GM19193 (cell line): Measurements from ENCODE around the gene GUCY2D.

Experiments
- POLR2A ChIP-seq: IDR thresholded peaks from 4 replicates; pipeline ENCODE4 v1.6.1; 2011; ENCODE audit not compliant: insufficient read depth, insufficient read length; ENCODE audit errors: extremely low read depth

GUCY2D gene

DNA sequence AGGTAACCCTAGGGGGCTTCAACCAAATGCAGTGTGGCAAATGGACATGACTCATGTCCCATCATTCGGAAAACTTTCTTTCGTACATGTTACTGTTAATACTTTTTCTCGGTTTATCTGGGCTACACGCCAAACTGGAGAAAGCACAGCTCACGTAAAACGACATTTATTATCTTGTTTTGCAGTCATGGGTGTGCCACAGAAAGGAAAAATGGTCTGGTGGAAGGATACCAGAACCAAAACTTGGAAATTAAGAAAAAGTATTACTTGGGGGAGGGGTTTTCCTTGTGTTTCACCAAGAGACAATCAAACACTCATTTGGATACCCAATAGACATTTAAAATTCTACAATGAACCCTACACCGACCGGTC lies 60.0 kb downstream of the GUCY2D start:
- no peak for TF ChIP-seq POLR2A

DNA sequence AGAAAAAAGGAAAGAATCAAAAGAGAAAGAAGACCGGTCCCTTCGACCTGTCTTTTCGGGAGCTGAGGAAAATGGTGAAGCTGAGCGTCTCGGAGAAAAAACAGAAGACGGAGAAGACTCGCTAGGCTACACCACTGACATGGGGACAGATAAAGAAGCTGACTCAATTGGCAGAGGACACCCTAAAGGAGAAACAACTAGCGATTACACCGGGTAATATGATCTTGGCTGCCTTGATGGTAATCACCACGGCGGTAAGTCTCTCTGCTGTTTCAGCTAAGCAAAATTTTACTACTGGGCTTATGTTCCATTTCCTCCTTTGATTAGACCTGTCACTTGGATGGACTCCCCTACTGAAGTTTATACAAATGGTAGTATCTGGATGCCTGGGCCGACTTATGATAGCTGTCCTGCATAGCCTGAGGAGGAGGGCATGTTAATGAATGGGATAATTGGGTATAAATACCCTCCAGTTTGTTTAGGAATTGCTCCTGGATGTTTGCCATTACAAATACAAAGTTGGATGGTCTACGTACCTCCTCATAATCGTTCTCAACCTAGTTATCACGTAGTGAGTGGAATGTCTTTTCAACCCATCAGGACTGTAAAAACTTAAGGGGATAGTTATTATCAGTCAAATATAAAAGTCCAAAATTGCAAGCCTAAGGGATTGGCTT lies 60.5 kb downstream of the GUCY2D start:
- TF ChIP-seq POLR2A = no peak

DNA sequence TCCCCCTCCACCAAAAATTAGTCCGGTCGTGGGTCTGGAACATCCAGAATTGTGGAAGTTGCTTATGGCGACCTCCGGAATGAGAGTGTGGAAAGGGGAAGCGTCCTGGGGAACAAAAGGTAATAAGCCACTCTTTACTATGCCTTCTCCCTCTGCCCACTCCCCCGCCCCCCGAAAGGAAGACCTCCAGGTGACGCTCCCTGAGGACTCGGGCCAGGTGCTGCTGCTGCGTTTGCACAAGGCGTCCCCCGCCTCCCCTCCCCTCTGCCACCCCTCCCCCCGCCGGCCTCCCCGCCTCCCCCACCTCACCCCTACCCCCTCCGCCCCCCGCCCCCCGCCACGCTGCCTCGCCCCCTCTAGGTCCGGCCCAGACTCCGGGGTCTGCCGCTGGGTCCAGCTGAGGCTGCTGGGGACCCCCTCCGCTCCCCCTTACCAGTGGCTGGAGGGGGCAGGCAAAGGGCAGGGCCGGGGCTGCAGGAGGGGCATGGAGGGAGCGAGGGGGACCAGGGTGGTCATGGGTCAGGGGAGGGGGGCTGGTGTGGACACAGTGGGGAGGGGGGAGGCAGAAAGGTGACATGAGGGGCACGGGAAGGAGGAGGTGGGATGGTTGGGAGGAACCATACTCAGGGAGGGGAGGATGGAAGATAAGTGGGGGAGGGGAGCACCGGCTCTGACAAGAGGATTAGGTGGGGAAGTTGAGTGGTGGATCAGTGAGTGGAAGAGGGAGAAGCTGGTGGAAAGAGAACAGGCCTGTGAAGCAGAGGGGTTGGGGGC lies 61.5 kb downstream of the GUCY2D start:
- no peak for TF ChIP-seq POLR2A

DNA sequence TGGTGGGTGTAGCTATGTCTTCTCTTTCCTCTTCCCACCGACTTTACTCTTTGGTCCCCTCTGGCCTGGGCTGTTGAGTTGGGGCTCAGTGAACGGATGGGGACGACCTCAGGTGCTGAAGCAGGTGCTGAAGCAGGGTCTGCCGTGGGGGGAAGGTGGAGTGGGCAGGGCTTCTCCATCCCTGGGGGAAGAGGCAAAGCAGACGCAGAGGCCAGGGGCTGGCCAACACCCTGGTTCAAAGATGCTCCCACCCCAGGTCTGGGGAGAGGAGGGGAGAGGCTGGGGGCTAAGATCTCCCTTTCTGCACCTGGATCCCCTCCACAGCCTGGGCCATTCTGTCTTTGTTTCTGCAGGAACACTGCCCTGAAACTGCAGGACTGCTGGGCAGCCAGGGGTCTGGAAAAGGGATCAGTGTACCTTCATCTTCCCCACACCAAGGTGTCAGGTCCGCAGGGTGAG lies 62.2 kb downstream of the GUCY2D start:
- no peak for TF ChIP-seq POLR2A

DNA sequence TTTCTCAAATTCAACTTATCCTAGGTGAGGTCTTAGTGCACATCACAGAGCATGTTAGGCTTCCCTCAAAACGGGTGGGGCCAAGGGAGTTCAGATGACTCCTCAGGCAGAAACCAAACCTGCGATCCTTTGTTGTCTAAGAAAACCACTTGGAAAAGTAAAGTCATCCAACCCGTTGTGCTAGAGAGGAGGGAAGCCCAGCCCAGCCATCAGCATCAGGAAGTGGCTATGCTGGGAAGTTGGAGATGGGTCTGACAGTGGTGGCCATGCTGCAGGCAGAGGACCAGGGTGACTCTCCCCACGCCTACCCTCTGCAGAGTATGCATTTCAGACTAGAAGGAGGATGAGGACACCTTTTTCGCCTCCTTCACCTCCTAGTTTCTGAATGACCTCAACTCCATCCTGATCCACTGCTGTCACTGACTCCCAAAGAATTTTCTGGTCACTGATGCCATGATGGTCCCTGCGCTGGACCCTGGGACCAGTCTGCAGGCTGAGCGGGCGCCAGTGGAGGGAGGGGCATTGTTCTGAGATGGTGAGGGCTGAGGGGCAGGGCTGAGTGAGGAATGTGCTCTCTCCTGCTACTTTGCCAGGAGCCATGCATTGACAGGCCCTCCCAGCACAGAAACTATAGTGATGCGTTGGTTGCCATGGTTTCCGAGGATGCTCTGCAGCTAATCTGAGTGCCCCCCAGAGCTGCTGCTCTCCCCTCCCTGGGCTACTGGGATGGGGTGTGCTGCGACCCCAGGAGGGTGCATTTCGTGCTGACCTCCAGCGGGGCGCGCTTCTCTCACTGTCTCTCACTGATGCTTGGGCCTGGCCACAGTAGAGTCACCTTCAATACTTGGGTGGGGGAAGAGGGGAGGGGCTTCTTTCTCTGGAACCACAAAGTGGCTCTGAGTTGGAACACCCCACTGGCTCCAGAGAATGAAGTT lies 64.7 kb downstream of the GUCY2D start:
- TF ChIP-seq POLR2A = no peak

DNA sequence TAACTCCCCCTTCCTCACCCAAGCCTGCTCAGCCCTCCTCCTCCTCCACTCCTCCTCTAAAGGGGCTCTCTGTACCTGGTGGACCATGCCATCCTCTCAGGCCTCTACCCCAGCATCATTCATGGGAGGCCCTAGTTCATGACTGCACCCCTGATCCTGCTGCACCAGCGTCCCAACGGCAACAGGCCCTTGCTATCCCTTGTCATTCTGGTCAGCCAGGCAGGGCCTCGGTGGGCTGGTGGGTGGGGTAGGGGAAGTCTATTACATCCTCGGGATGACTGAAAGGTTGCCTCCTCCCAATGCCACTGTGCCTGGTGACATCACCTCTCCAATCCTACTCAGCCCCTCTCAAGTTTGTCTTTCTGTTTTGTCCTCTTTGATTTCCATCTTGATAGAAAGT lies 65.4 kb downstream of the GUCY2D start:
- TF ChIP-seq POLR2A = no peak

DNA sequence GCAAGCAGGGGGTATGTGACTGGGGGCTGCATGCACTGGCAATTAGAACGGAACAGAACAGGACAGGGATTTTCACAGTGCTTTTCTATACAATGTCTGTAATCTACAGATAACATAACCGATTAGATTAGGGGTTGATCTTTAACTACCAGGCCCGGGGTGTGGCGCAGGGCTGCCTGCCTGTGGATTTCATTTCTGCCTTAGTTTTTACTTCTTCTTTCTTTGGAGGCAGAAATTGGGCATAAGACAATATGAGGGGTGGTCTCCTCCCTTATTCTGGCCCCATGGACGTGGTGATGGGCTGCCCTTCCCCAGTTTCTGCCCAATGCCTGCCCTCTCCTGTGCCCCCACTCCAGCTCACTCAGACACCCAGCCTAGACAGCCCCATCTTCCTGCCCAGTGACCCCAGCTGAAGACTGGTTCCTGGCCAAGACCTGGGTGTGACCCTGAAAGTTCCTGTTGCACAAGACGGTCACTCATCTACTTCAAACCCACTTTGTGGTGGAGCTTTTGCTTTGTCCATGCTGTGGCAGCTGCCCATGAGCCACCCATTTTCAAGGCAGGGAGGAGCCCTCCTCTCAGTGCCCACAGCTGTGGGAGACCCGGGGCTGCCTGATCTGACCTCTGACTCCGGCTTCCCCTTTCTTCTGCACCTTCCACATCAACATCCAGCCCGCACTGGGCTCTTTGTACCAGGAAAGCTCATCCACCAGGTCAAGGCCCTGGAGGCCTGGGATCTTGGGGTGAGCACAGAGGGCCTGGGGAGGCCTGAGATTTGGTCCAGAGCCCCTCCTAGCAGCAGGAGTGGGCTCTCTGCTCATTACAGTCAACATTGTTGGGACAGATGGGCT lies 66.5 kb downstream of the GUCY2D start:
- TF ChIP-seq POLR2A = no peak

DNA sequence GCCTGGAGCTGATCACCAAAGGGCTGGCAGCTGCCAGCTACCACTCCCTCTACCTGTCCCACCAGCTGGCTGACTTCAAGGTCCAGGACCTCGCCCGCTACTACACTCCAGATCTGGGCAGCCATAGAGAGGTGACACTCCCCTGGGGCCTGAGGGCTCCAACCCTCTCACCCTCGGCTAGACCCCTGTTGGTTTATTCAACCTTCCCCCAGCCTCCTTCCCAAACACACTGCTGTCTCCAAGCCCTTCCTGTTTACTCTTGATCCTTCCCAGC lies 67.1 kb downstream of the GUCY2D start:
- no peak for TF ChIP-seq POLR2A
